Hippocampal formation (tissue), 2 donors: ENCODE measurements around the gene ZFP36L2.
"Not testable (repeated sequence)": the region's sequence is repeated elsewhere in the genome, so short reads cannot be mapped to it uniquely, and the experiment has no call there.

ENCODE experiments used
- DNase-seq, 2 donors: peaks; one replicate each; lab custom pipeline; 2025; lab: John Stamatoyannopoulos, UW

ZFP36L2 gene

GRCh38 chr2:43207553-43208300, 18.7 kb downstream of the ZFP36L2 start:
- no peak for DNase-seq

GRCh38 chr2:43206602-43207001, 19.8 kb downstream of the ZFP36L2 start:
- no peak for DNase-seq

GRCh38 chr2:43203373-43203772, 23.0 kb downstream of the ZFP36L2 start:
- DNase-seq: no peak

GRCh38 chr2:43202289-43202688, 24.1 kb downstream of the ZFP36L2 start:
- no peak for DNase-seq

GRCh38 chr2:43201497-43201896, 24.9 kb downstream of the ZFP36L2 start:
- DNase-seq: no peak

GRCh38 chr2:43201016-43201415, 25.4 kb downstream of the ZFP36L2 start:
- no peak for DNase-seq

- no peak for DNase-seq
Observed at GRCh38 chr2:43199492-43200488, 26.6 kb downstream of the ZFP36L2 start.

- no peak for DNase-seq
Observed at GRCh38 chr2:43198263-43198662, 28.1 kb downstream of the ZFP36L2 start.

GRCh38 chr2:43197588-43197896, 28.9 kb downstream of the ZFP36L2 start:
- no peak for DNase-seq

GRCh38 chr2:43196768-43197587, 29.4 kb downstream of the ZFP36L2 start:
- DNase-seq: no peak

- DNase-seq: no peak
Observed at GRCh38 chr2:43194121-43194869, 32.1 kb downstream of the ZFP36L2 start.

- DNase-seq: no peak
Observed at GRCh38 chr2:43193652-43194120, 32.7 kb downstream of the ZFP36L2 start.

- DNase-seq: no peak
Observed at GRCh38 chr2:43192744-43193651, 33.4 kb downstream of the ZFP36L2 start.

- no peak for DNase-seq
Observed at GRCh38 chr2:43191947-43192516, 34.4 kb downstream of the ZFP36L2 start.

GRCh38 chr2:43190311-43191052, 35.9 kb downstream of the ZFP36L2 start:
- DNase-seq: no peak

GRCh38 chr2:43189861-43190260, 36.5 kb downstream of the ZFP36L2 start:
- DNase-seq: not testable (repeated sequence)

GRCh38 chr2:43188561-43189386, 37.6 kb downstream of the ZFP36L2 start:
- DNase-seq: no peak

GRCh38 chr2:43186679-43187374, 39.6 kb downstream of the ZFP36L2 start:
- DNase-seq: no peak
